ENCODE results near the gene TMEM117.
A peak's percentile ranks its signal among the peaks of the same experiment; 100 is the strongest.
"Not testable (repeated sequence)": the region's sequence is repeated elsewhere in the genome, so short reads cannot be mapped to it uniquely, and the experiment has no call there.

The TMEM117 gene

GRCh38 chr12:44299524-44299923, 463.6 kb downstream of the TMEM117 start:
- no peak for DNase-seq (ENCODE audit: low spot score)

GRCh38 chr12:44307506-44308168, 471.8 kb downstream of the TMEM117 start:
- DNase-seq (ENCODE audit: low spot score) = no peak

- DNase-seq (ENCODE audit: low spot score) = no peak
Observed at GRCh38 chr12:44313188-44313587, 477.3 kb downstream of the TMEM117 start.

GRCh38 chr12:44314007-44314500, 478.2 kb downstream of the TMEM117 start:
- DNase-seq (ENCODE audit: low spot score) = no peak

DNA sequence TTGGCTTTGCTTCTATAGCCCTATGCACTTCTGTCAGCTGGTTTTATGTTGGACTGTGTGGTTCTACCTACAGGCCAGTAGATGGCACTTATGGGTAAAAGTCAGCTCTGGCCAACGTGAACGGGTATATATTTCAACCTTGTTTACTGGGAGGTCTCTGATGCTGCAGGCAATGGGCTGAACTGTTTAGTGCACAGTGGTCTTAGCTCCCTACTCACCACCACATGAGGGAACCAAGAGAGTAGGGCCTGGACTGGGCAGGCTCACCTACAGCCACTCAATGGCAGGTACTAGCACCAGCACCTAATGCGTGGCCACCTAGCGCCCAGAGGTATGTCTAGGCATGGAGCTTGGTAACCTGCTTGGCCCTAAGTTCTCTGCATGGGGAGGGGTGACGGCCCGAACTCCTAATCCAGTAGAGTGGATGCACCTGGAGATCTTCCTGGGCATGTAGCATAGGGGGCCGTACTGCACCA, 481.8 kb downstream of the TMEM117 start:
- DNase-seq (ENCODE audit: low spot score) = peak; percentile 7

DNA sequence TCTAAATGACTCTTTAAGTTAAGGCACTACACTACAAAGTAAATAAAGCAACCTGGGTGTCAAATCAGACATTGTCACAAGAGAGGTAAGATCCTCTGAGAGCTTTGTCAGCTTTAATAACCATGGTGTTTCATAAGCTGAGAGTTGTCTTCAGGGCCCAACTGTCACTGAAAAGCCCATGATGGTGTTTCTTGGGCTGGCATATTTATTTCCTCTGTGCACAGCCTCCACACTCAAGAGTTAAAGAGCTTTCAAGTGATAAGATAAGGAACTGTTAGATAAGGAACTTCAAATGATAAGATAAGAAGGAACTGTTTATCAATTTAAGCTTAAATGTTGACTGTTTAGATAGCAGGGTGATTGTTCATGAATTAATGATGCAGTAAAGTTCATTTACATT, 495.4 kb downstream of the TMEM117 start:
- no peak for DNase-seq (ENCODE audit: low spot score)

DNA sequence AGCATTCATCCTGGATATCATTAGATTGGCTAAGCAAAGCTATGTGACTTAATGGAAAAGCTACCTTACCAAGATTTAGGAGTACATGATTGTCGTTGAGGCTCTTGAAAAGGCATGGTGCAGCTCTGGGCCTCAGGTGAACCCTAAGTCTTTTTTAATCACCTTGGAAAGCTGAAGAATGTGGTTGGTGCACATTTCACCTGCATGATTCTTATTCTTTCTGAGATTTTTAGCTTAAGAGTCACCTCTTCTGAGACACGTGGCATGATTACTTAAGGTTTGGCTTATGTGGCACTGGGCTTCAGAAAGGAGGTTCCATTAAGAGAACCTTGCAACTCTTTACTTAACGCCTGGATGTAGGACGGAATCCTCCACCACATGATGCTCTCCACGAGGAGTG, 498.5 kb downstream of the TMEM117 start:
- no peak for DNase-seq (ENCODE audit: low spot score)

DNA sequence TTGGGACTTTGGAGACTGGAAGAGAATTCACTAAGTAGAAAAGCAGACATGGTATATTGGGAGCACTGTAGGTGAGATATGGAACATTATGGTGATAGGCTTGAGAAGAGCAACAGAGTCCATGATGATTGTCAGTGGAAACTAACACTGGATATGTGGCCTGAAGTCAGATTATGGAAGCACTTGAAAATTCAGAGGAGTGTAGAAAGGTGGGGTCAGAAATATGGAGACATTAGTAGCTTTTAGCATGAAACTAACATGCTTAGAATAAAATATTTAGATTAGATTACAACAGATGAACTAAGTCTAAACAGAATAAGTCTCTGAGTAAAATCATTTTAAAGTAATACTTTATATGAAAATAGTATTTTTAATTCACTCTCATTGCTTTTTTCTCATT, 499.1 kb downstream of the TMEM117 start:
- no peak for DNase-seq (ENCODE audit: low spot score)

- DNase-seq (ENCODE audit: low spot score) = no peak
Observed at GRCh38 chr12:44336577-44336976, 500.7 kb downstream of the TMEM117 start.

GRCh38 chr12:44342371-44342770, 506.5 kb downstream of the TMEM117 start:
- DNase-seq (ENCODE audit: low spot score) = no peak

GRCh38 chr12:44347145-44347544, 511.3 kb downstream of the TMEM117 start:
- DNase-seq (ENCODE audit: low spot score) = no peak

DNA sequence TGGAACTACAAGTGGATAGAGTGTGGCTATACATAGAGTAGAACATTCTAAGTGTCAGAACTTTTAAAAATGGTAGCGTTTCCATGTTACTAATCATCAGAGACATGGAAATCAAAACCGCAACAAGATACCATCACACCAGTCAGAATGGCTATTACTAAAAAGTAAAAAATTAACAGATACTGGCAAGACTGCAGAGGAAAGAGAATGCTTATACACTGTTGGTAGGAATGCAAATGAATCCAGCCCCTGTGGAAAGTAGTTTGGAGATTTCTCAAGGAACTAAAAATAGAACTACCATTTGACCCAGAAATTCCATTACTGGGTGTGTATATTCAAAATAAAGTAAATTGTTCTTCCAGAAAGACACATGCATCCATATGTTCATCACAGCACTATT, 521.6 kb downstream of the TMEM117 start:
- no peak for DNase-seq (ENCODE audit: low spot score)

- DNase-seq (ENCODE audit: low spot score) = no peak
Observed at GRCh38 chr12:44358636-44359035, 522.8 kb downstream of the TMEM117 start.

DNA sequence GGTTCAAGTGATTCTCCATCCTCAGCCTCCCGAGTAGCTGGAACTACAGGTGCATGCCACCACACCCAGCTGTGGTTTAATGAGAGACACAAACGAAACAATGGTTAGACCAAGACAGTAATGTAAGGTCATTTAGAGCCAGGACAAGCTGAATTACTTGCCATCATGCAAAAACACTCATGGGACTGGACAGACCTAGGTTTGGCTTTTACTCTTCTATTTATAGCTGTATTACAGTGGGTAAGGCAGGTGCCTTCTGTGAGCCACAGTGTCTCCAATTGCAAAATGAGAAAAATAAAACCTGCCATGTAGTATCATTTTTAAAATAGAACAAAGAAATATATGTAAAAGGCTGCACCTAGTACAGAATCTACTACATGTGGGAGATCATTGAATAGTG, 527.1 kb downstream of the TMEM117 start:
- DNase-seq (ENCODE audit: low spot score) = no peak

DNA sequence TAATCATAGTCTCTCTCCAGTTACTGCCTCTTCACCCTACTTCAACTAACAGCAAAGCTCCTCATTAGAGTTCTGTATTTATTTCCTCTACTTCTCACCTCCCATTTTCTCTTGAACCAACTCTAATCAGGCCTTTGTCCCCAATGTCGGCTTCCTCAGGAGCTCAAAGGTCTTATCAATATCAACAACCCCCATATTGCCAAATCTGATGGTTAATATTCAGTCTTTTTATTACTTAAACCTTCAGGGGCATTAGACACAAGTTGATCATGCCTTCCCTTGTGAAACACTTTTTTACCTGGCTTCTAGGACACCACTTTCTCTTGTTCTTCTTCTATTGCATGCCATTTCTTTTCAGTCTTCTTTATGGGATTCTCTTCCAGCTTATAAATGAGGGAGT, 531.3 kb downstream of the TMEM117 start:
- no peak for DNase-seq (ENCODE audit: low spot score)

- DNase-seq (ENCODE audit: low spot score) = no peak
Observed at GRCh38 chr12:44367916-44368315, 532.0 kb downstream of the TMEM117 start.

GRCh38 chr12:44369998-44370397, 534.1 kb downstream of the TMEM117 start:
- no peak for DNase-seq (ENCODE audit: low spot score)

DNA sequence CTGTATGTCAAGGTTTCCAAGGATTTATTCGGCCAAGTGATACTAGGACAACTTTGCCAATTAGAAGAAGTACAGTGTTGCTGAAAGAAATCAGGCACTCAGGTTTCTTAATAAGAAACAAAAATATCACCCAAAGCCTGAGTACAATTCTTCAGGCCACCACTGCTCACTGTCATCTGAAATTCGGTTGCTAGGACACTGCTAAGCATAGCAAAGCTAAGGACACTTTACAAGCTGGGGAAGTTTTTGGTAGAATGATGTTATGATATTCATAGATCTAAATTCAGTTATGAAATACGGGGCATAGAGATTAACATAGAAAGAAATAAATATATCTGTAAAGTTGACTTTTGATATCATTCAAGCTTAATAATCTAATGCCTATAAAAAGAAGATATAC, 535.1 kb downstream of the TMEM117 start:
- DNase-seq (ENCODE audit: low spot score) = no peak

GRCh38 chr12:44372259-44372658, 536.4 kb downstream of the TMEM117 start:
- no peak for DNase-seq (ENCODE audit: low spot score)

- no peak for DNase-seq (ENCODE audit: low spot score)
Observed at GRCh38 chr12:44375694-44376093, 539.8 kb downstream of the TMEM117 start.

DNA sequence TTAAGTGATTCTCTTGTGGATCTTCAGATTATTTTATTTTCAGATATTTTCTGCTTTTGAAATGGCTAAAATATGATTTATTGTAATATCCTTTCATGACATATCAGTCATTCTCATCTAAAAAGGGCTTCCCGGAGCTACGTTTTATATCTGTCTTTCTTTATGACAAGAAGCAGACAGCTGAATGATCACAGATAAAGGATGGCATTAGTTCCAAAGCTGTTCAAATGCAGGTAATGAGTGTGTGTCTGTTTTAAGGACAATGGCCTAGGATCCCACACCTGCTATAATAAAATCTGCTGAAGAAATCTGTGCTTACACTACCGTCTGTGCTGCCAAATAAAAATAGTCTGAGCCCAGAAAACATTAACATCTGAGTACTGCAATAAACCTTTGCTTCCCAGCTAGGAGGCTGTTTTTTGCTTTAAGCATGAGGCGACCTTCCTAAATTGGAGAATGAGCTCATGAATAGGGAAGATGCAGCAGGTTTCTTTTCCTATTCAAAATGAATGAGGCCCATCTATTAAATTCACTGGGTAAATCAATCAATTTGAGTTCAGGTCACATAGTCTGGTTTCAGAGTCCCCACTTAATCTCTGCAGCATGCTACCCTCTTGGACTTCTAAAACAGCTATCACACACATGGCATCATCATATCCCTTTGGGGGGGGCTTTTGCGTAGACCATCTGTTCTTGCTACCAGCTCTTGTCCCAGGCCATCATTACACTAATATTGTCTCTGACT, 541.7 kb downstream of the TMEM117 start:
- no peak for DNase-seq (ENCODE audit: low spot score)

- DNase-seq (ENCODE audit: low spot score) = not testable (repeated sequence)
Observed at GRCh38 chr12:44379113-44379512, 543.2 kb downstream of the TMEM117 start.

GRCh38 chr12:44379831-44380230, 544.0 kb downstream of the TMEM117 start:
- DNase-seq (ENCODE audit: low spot score) = no peak

Measured in pons (tissue), 1 donor.